T-helper 2 cell (primary cell): Measurements from ENCODE around the gene SRP68.

Experiments
- DNase-seq, 5 experiments: peaks; one replicate each; pipeline versions ENCODE4 v3.0.0 to v3.0.0-alpha.2; 2012 to 2022

The SRP68 gene

DNA sequence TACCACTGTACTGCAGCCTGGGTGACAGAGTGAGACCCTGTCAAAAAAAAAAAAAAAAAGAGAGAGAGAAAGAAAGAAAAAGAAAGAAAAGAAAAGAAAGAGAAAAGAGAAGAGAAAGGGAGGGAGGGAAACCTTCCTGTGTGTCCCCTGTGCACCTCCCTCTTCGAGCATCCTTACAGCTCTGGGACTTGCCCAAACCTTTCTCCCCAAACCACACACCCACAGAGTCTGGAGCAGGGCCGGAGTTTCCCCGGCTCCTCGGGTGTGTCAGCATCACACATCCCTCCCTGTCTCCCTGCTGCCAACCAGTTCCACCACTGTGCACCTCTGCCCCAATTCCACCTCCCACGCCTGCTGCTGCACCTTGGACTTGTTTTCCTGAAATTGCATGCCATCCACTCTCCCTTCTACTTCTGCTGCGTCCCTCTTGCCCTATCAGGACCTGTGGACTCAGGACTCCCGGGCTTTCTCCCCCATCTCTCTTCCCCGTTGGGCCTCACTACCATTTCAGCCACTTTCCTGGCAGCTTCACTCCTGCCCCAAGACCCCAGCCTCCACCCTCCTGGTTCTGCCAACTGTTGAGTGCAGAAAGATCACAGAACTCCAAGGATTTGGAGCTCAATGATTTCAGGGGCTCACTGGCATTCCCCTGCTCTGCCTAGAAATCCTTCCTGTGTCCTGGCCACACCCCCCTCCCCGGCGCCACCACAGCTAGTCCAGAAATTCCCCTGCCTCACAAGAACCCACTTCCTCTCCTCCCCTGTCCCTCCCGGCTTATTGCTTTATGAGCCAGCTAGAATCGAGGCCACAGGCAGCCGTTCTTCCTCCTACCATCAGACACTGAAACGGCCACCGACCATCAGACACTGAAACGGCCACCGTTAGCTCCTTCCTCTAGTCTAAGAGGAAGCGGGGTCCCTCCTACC, 75.4 kb downstream of the SRP68 start:
- peak in 3 of 5 experiments; percentile 17 to 29 (median 29) for DNase-seq

DNA sequence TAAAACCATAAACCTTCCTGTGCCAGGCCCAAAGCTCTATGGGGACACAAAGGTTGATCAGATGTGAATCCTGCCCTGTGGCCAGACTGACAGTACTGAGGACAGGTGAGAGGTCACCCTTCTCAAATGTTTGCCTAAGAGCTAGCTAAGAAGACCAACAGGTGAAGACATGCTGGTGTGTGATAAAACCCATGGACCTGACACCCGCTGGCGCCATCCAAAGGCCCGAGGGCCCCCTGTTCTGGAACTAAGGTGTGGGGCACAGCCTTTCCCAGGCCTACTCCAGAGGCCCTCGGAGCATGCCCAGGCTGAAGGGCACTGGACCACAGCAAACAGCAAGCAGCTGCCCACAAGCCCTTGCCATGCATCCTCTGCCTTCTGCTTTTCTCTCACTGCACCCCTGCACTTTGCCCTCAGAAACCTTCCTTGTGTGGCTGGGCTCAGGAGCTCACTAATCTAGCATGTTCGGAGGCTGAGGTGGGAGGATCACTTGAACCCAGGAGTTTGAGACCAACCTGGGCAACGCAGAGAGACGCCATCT, 76.9 kb downstream of the SRP68 start:
- DNase-seq, result no peak

DNA sequence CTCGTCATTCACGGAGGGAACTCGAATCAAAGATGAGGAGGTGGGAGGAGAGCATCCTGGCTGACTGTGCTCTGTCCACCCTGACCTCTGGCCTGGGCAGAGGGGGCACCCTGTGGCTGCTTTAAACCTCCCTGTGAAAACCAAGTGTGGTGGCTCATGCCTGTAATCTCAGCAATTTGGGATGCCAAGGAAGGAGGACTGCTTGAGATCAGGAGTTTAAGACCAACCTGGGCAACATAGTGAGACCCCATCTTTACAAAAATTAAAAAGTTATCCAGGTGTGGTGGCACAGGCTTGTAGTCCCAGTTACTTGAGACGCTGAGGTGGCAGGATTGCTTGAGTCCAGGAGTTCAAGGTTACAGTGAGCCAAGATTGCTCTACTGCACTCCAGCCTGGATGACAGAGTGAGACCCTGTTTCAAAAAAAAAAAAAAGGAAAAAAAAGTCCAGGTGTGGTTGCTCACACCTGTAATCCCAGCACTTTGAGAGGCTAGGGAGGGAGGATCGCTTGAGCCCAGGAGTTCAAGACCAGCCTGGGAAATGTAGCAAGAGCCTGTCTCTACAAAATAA, 77.4 kb downstream of the SRP68 start:
- no peak for DNase-seq

DNA sequence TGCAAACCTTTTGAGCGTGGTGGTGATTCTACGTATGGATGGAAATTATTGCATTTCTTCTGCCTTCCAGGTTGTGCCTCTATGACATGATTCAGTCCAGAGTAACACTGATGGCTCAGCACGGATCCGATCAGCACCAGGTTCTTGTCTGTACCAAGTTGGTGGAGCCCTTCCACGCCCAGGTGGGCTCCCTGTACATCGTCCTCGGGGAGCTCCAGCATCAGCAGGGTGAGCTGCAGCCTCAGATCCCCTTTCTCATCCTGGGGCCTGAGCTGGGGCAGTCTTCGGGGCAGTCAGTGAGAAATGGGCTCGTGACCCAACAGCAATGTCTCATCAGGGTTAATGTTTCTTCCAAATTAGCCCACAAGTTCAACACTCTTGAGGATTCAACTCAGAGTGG, 80.9 kb downstream of the SRP68 start:
- DNase-seq, result no peak
